Left lung (tissue), 10 donors: ENCODE results near the gene AP5S1. TPM values are rescaled to one million over a fixed set of nuclear protein-coding genes. Genes with fewer than 3 reads are reported as not detected.

Experiments used
- ATAC-seq: fragments of 200-7000 bp; cut with Tn5 transposase; one replicate; pipeline ENCODE4 v1.9.1; 2020; ENCODE audit warnings: moderate library complexity
- DNase-seq, 4 donors: peaks; one replicate each; pipeline ENCODE4 v3.0.0-alpha.2; 2013 to 2020
- H3K27ac ChIP-seq, 2 donors: fragments of 200-600 bp; sonication (generic) in 1 of 2; one replicate each; pipeline versions ENCODE4 v1.5.0 to v1.8.0; 2020 to 2021
- H3K27me3 ChIP-seq, 2 donors: fragments of 200-600 bp; sonication (generic) in 1 of 2; one replicate each; pipeline versions ENCODE4 v1.5.0 to v1.8.0; 2020 to 2021
- H3K36me3 ChIP-seq, 2 donors: fragments of 200-600 bp; sonication (generic) in 1 of 2; one replicate each; pipeline versions ENCODE4 v1.5.0 to v1.8.0; 2020 to 2021
- H3K4me1 ChIP-seq, 2 donors: fragments of 200-600 bp; one replicate each; pipeline ENCODE4 v1.8.0; 2021
- H3K4me3 ChIP-seq, 2 donors: fragments of 200-600 bp; sonication (generic) in 1 of 2; one replicate each; pipeline versions ENCODE4 v1.5.0 to v1.8.0; 2020 to 2021; ENCODE audit warnings: mild to moderate bottlenecking in 1 of 2
- H3K9me3 ChIP-seq, 2 donors: fragments of 200-600 bp; sonication (generic) in 1 of 2; one replicate each; pipeline versions ENCODE4 v1.5.0 to v1.8.0; 2020 to 2021
- intact Hi-C, 2 donors: fragments of 100-400 bp; cut with DNase I; formaldehyde crosslinking; loops; one replicate each; pipeline versions ENCODE4 v1.11.2 to v1.14.2; 2022
- polyA plus RNA-seq, 6 donors: library from polyadenylated mRNA; unstranded; fragments of 120-200 nt; gene quantifications; one replicate each; pipeline ENCODE4 v1.2.1, GENCODE V29; 2013; ENCODE audit not compliant: insufficient read length in 6 of 6
- total RNA-seq, 2 donors: library from RNA; stranded (reverse); fragmentation: NEBNext Ultra II Directional; extraction: Animal tissue kit (Norgen Biotek cat#: 25700); gene quantifications; one replicate each; pipeline ENCODE4 v1.2.1, GENCODE V29; 2021
- TF ChIP-seq, protein P1 (sequence below), 2 donors: fragments of 200-600 bp; sonication (generic) in 1 of 2; IDR thresholded peaks; one replicate each; pipeline versions ENCODE4 v1.5.0 to v1.8.0; 2021; ENCODE audit warnings: antibody characterized with exemption in 2 of 2
- donor health status: DM: no; HTN: yes; CAD: no.
- donor health status: DM: no; HTN: no; CAD: no.

The AP5S1 gene
- total and polyA plus RNA-seq, 8 donors = 8.3 to 13.6 (median 11.9) TPM

DNA sequence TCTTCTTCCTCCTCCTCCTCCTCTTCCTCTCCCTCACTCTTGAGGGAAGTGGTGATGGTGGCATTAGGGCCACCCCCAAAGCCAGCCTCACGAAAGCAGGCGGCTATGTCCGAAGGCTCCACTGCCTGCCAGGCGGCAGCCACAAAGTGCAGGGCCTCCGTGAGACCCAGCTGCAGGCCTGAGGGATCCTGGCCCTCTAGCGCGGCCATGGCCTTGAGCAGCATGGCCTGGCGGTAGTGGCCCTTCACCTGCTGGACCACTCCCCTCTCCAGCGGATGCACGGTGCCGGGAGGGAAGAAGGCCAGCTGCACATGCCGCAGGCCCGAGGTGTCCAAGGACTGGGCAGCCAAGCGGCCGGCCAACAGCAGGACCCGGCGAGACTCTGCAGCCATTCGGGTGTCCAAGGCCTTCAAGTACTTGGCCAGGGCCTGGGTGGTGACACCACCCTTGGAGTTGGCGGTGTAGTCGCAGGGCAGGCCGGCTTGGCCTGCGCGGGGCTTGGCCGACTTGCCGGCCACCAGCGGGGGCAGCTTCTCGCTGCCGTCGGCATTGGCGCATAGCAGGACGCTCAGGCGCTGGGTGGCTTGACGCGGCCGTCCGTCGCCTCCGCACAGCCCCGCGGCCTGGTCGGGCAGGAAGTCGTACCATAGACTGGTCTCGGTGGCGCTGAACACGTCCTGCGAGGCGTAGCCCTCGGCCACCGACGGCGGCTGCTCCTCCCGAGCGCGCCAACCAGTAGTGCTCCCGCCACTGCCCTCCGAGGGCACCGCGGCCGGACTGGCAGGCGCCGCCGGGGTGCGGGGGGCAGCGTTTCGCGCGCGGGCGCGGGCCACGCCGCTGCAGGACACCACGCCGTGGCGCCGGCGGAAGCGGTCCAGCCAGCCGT is 34.9 kb upstream of the AP5S1 start:
- ATAC-seq = peak; percentile 2
- peaks cover 0 to 11% of the 10 kb centered on the region in 2 donors for H3K36me3 ChIP-seq
- intact Hi-C loops = no loop called here
- peak in 1 of 4 donors; percentile 80 for DNase-seq
- no peaks in the 10 kb centered on the region for H3K27me3 ChIP-seq
- TF ChIP-seq, protein P1, sequence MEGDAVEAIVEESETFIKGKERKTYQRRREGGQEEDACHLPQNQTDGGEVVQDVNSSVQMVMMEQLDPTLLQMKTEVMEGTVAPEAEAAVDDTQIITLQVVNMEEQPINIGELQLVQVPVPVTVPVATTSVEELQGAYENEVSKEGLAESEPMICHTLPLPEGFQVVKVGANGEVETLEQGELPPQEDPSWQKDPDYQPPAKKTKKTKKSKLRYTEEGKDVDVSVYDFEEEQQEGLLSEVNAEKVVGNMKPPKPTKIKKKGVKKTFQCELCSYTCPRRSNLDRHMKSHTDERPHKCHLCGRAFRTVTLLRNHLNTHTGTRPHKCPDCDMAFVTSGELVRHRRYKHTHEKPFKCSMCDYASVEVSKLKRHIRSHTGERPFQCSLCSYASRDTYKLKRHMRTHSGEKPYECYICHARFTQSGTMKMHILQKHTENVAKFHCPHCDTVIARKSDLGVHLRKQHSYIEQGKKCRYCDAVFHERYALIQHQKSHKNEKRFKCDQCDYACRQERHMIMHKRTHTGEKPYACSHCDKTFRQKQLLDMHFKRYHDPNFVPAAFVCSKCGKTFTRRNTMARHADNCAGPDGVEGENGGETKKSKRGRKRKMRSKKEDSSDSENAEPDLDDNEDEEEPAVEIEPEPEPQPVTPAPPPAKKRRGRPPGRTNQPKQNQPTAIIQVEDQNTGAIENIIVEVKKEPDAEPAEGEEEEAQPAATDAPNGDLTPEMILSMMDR (IDR thresholded peaks at IDR 0.05) = no peak
- peaks cover 29 to 78% of the 10 kb centered on the region in 2 donors for H3K4me1 ChIP-seq
- H3K9me3 ChIP-seq = no peaks in the 10 kb centered on the region
- H3K27ac ChIP-seq = peak overlapping the region; percentile 79 to 82
- H3K4me3 ChIP-seq = peak overlapping the region; percentile 69 to 73

DNA sequence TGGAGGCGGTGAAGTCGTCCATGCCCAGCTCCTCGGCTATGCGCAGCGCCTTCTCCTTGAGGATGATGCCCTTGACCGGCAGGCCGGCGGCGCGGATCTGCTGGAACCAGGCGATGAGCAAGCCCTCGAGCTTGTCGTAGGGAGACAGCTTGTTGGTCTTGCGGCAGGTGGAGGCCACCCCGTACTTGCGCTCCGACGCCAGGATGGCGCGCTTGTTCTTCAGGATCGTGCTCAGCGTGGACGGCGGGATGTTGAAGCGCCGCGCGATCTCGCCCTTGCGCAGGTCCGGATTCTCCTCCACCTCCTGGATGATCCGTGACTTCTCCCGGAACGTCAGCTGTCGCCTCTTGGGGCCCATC is 34.2 kb upstream of the AP5S1 start:
- Histone ChIP-seq H3K4me1 (peaks cover 29 to 72% of the 10 kb centered on the region in 2 donors), H3K4me3 (peak overlapping the region; percentile 69 to 73), H3K9me3 (no peaks in the 10 kb centered on the region), H3K27ac (peak overlapping the region; percentile 79 to 82), H3K27me3 (no peaks in the 10 kb centered on the region), H3K36me3 (peaks cover 0 to 11% of the 10 kb centered on the region in 2 donors)
- ATAC-seq = peak; percentile 3
- intact Hi-C loops = no loop called here
- DNase-seq = peak in 2 of 4 donors; percentile 51 to 86
- TF ChIP-seq, protein P1 (IDR thresholded peaks at IDR 0.05) = no peak

DNA sequence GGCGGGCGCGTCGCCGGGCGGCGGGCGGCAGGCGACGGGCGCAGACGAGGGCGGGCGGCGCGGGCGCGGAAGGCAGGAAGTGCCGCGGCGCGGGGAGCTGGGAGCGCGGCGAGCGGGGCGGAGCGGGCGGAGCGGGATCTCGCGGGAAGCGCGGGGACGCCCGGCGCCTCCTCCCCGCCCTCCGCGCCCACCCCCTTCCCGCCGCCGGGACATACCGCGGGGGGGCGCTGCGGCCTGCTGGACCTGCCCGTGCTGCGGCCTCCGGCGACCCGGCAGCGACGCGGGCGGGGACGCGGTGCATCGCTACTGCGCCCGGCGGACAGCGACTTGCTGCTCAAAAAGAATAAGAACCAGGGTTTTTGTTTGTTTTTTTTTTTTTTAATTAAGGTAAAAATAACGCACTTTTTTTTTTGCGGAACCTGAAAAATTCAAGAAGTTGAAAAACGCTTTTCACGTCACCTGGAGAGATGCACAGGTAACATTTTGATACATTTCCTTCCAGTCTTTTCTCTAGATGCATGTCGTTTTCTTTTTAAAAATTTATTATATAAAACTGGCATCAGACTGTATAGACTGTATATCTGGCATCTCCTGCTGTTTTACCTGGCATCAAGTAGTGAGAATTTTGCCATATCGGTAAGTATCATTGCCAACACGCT is 33.6 kb upstream of the AP5S1 start, which contains the start of gene CENPB:
Gene CENPB, minus strand, starts transcription at position 76 of the 659 bp plus-strand sequence. CDS start 257 bp downstream, outside the sequence.
- Histone ChIP-seq H3K9me3 (no peaks in the 10 kb centered on the region), H3K4me3 (peak within 1 kb of the TSS; percentile 69 to 73), H3K36me3 (peaks cover 0 to 11% of the 10 kb centered on the region in 2 donors), H3K4me1 (peaks cover 29 to 66% of the 10 kb centered on the region in 2 donors), H3K27ac (peak within 1 kb of the TSS; percentile 79 to 82), H3K27me3 (no peaks in the 10 kb centered on the region)
- TF ChIP-seq, protein P1 (IDR thresholded peaks at IDR 0.05) = peak; percentile 85 to 90
- DNase-seq (peak; percentile 84 to 97 (median 90)), ATAC-seq (peak; percentile 96)
- intact Hi-C loops = no loop called here

DNA sequence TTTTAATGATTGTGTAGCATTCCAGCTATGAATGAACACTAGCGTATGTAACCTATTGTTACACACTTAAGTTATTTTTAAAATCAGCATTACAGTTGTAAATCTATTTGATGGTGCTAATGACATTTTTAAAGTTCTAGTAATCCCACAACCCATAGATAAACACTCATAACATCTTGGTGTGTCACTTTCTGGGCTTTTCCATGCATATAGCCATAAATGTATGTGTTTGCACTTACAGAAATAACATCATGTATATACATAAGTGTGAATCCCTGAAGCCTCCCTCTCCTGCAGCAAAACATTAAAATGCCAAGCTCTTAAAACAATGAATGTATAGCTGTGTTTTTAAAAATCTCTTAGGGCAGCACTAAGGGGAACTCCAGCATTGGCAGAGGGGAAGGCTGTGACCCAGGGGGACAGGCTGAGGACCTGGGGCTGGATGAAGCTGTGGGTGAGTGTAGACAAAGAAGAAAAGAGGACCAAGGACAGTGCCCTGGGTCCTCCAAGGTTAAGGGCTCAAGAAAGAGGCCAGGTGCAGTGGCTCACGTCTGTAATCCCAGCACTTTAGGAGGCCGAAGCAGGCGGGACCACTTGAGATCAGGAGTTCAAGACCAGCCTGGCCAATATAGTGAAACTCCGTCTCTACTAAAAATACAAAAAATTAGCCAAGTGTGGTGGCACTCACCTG is 32.9 kb upstream of the AP5S1 start:
- Histone ChIP-seq H3K36me3 (peaks cover 0 to 11% of the 10 kb centered on the region in 2 donors), H3K27ac (peak overlapping the region in 1 of 2 donors; percentile 41), H3K9me3 (no peaks in the 10 kb centered on the region), H3K4me3 (peak overlapping the region; percentile 25 to 36), H3K27me3 (no peaks in the 10 kb centered on the region), H3K4me1 (peaks cover 29 to 61% of the 10 kb centered on the region in 2 donors)
- TF ChIP-seq, protein P1 (IDR thresholded peaks at IDR 0.05) = no peak
- no peak for ATAC-seq
- intact Hi-C loops = no loop called here
- DNase-seq = no peak
